Vagina (tissue), 2 donors: ENCODE measurements around the gene TFAP2A. TPM values are rescaled to one million over a fixed set of nuclear protein-coding genes. Genes with fewer than 3 reads are reported as not detected.

Source experiments
- DNase-seq, 2 donors: peaks; one replicate each; pipeline ENCODE4 v3.0.0-alpha.2; 2017; ENCODE audit errors: extremely low spot score in 2 of 2
- H3K27ac ChIP-seq: fragments of 200-600 bp; sonication (generic); one replicate; pipeline ENCODE4 v1.5.1; 2019
- H3K27me3 ChIP-seq: fragments of 200-600 bp; sonication (generic); one replicate; pipeline ENCODE4 v1.5.1; 2019
- H3K36me3 ChIP-seq, 2 donors: fragments of 200-600 bp; sonication (generic); one replicate each; pipeline ENCODE4 v1.5.1; 2017 to 2019
- H3K4me1 ChIP-seq: fragments of 200-600 bp; sonication (generic); one replicate; pipeline ENCODE4 v1.5.1; 2019
- H3K4me3 ChIP-seq, 2 donors: fragments of 200-600 bp; sonication (generic); 1 replicate in 1 of 2; 2 replicates in 1 of 2; pipeline ENCODE4 v1.5.1; 2016 to 2019
- H3K9me3 ChIP-seq: fragments of 200-600 bp; sonication (generic); one replicate; pipeline ENCODE4 v1.5.1; 2019
- CTCF ChIP-seq, 3 experiments: fragments of 450-650 bp in 2 of 3; fragments of 200-600 bp in 1 of 3; sonication (generic) in 1 of 3; IDR thresholded peaks; one replicate each; pipeline ENCODE4 v1.5.1; 2017 to 2019; ENCODE audit warnings: antibody characterized with exemption in 3 of 3, mild to moderate bottlenecking in 2 of 3, moderate library complexity in 2 of 3
- POLR2A ChIP-seq, 2 donors: fragments of 450-650 bp; IDR thresholded peaks; one replicate each; pipeline ENCODE4 v1.6.1; 2017; ENCODE audit warnings: antibody characterized with exemption in 2 of 2, mild to moderate bottlenecking in 2 of 2, moderate library complexity in 2 of 2
- POLR2AphosphoS5 ChIP-seq, 2 donors: sonication (generic); formaldehyde crosslinking; IDR thresholded peaks; one replicate each; pipeline ENCODE4 v1.9.0; 2017; ENCODE audit warnings: antibody characterized with exemption in 2 of 2, mild to moderate bottlenecking in 2 of 2, low read depth in 1 of 2; ENCODE audit not compliant: insufficient read depth in 1 of 2
- intact Hi-C: fragments of 100-400 bp; cut with DNase I; formaldehyde crosslinking; loops from one replicate; pipeline ENCODE4 v1.15.1; 2023
- total RNA-seq: library from RNA; depleted of rRNA; stranded (reverse); fragments of >200 nt; gene quantifications from one replicate; pipeline ENCODE4 v1.2.3, GENCODE V29; 2016

Gene TFAP2A
- total RNA-seq, result 19.4 TPM

- intact Hi-C loops, result no loop called here
- peaks cover 11% of the 10 kb centered on the region for H3K27me3 ChIP-seq
- H3K27ac ChIP-seq, result peak within 1 kb of the TSS; percentile 83
- H3K4me3 ChIP-seq, result peak within 1 kb of the TSS; percentile 54 to 81
- H3K9me3 ChIP-seq, result no peaks in the 10 kb centered on the region
- peaks cover 44% of the 10 kb centered on the region for H3K4me1 ChIP-seq
- H3K36me3 ChIP-seq, result no peaks in the 10 kb centered on the region
- peak in 1 of 2 donors; percentile 84 for DNase-seq
- TF ChIP-seq CTCF (IDR thresholded peaks at IDR 0.05) (no peak), POLR2AphosphoS5 (IDR thresholded peaks at IDR 0.05; ENCODE audit: insufficient read depth in 1 of 2, low read depth in 1 of 2) (no peak), POLR2A (IDR thresholded peaks at IDR 0.05) (peak in 1 of 2 donors; percentile 4)
Measured at GRCh38 chr6:10414756-10415616, at the start of gene TFAP2A. Gene TFAP2A (minus strand): TSS chr6:10415074. CDS start chr6:10414991, 83 bp downstream.

GRCh38 chr6:10463491-10464481 is 48.9 kb upstream of the TFAP2A start:
- Histone ChIP-seq H3K4me1 (no peaks in the 10 kb centered on the region), H3K27ac (no peak overlapping the region), H3K36me3 (no peaks in the 10 kb centered on the region), H3K4me3 (no peak overlapping the region), H3K27me3 (no peaks in the 10 kb centered on the region), H3K9me3 (no peaks in the 10 kb centered on the region)
- intact Hi-C loops, result no loop called here
- no peak for DNase-seq
- TF ChIP-seq POLR2AphosphoS5 (IDR thresholded peaks at IDR 0.05; ENCODE audit: insufficient read depth in 1 of 2, low read depth in 1 of 2) (no peak), POLR2A (IDR thresholded peaks at IDR 0.05) (no peak), CTCF (IDR thresholded peaks at IDR 0.05) (no peak)

GRCh38 chr6:10463040-10463439 is 48.2 kb upstream of the TFAP2A start:
- H3K4me1 ChIP-seq, result no peaks in the 10 kb centered on the region
- TF ChIP-seq POLR2A (IDR thresholded peaks at IDR 0.05), result no peak
- TF ChIP-seq CTCF (IDR thresholded peaks at IDR 0.05), result no peak
- TF ChIP-seq POLR2AphosphoS5 (IDR thresholded peaks at IDR 0.05; ENCODE audit: insufficient read depth in 1 of 2, low read depth in 1 of 2), result no peak
- H3K36me3 ChIP-seq, result no peaks in the 10 kb centered on the region
- H3K27ac ChIP-seq, result no peak overlapping the region
- no peaks in the 10 kb centered on the region for H3K27me3 ChIP-seq
- DNase-seq, result no peak
- H3K9me3 ChIP-seq, result no peaks in the 10 kb centered on the region
- intact Hi-C loops, result no loop called here
- H3K4me3 ChIP-seq, result no peak overlapping the region

GRCh38 chr6:10461850-10462249 is 47.0 kb upstream of the TFAP2A start:
- Histone ChIP-seq H3K9me3 (no peaks in the 10 kb centered on the region), H3K27ac (no peak overlapping the region), H3K4me1 (no peaks in the 10 kb centered on the region), H3K27me3 (no peaks in the 10 kb centered on the region), H3K36me3 (no peaks in the 10 kb centered on the region), H3K4me3 (no peak overlapping the region)
- intact Hi-C loops, result no loop called here
- DNase-seq, result no peak
- TF ChIP-seq POLR2A (IDR thresholded peaks at IDR 0.05) (no peak), CTCF (IDR thresholded peaks at IDR 0.05) (no peak), POLR2AphosphoS5 (IDR thresholded peaks at IDR 0.05; ENCODE audit: insufficient read depth in 1 of 2, low read depth in 1 of 2) (no peak)
